Parathyroid adenoma (tissue), 2 donors: Measurements from ENCODE around the gene PRPF38B.

Source experiments
- H2AFZ ChIP-seq: fragments of 300-600 bp; sonication (generic); one replicate; pipeline ENCODE4 v1.7.0; 2017; ENCODE audit warnings: antibody characterized with exemption, mild to moderate bottlenecking
- H3K27ac ChIP-seq: fragments of 300-600 bp; sonication (generic); one replicate; pipeline ENCODE4 v1.7.0; 2017
- H3K27me3 ChIP-seq: fragments of 300-600 bp; sonication (generic); one replicate; pipeline ENCODE4 v1.7.0; 2017; ENCODE audit warnings: low read length; ENCODE audit not compliant: control insufficient read depth, insufficient read depth
- H3K36me3 ChIP-seq: fragments of 300-600 bp; sonication (generic); one replicate; pipeline ENCODE4 v1.7.0; 2017; ENCODE audit warnings: low read length; ENCODE audit not compliant: control insufficient read depth, insufficient read depth
- H3K4me1 ChIP-seq: fragments of 300-600 bp; sonication (generic); one replicate; pipeline ENCODE4 v1.7.0; 2017; ENCODE audit warnings: control low read depth
- H3K4me2 ChIP-seq: fragments of 300-600 bp; sonication (generic); one replicate; pipeline ENCODE4 v1.7.0; 2017; ENCODE audit warnings: low read length
- H3K4me3 ChIP-seq: fragments of 300-600 bp; sonication (generic); one replicate; pipeline ENCODE4 v1.7.0; 2017; ENCODE audit warnings: low read depth, low read length
- H3K79me2 ChIP-seq: fragments of 300-600 bp; sonication (generic); one replicate; pipeline ENCODE4 v1.7.0; 2017; ENCODE audit warnings: control low read depth
- H3K9ac ChIP-seq: fragments of 300-600 bp; sonication (generic); one replicate; pipeline ENCODE4 v1.7.0; 2017; ENCODE audit warnings: mild to moderate bottlenecking
- H3K9me3 ChIP-seq: fragments of 300-600 bp; sonication (generic); one replicate; pipeline ENCODE4 v1.7.0; 2017; ENCODE audit warnings: low read length; ENCODE audit not compliant: control insufficient read depth
- TF ChIP-seq, protein P1 (sequence below): fragments of 300-600 bp; sonication (generic); IDR thresholded peaks from one replicate; pipeline ENCODE4 v1.7.0; 2017; ENCODE audit warnings: antibody characterized with exemption, mild to moderate bottlenecking
- donor health status: primary hyperparathyroidism.

The PRPF38B gene, protein sequence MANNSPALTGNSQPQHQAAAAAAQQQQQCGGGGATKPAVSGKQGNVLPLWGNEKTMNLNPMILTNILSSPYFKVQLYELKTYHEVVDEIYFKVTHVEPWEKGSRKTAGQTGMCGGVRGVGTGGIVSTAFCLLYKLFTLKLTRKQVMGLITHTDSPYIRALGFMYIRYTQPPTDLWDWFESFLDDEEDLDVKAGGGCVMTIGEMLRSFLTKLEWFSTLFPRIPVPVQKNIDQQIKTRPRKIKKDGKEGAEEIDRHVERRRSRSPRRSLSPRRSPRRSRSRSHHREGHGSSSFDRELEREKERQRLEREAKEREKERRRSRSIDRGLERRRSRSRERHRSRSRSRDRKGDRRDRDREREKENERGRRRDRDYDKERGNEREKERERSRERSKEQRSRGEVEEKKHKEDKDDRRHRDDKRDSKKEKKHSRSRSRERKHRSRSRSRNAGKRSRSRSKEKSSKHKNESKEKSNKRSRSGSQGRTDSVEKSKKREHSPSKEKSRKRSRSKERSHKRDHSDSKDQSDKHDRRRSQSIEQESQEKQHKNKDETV

DNA sequence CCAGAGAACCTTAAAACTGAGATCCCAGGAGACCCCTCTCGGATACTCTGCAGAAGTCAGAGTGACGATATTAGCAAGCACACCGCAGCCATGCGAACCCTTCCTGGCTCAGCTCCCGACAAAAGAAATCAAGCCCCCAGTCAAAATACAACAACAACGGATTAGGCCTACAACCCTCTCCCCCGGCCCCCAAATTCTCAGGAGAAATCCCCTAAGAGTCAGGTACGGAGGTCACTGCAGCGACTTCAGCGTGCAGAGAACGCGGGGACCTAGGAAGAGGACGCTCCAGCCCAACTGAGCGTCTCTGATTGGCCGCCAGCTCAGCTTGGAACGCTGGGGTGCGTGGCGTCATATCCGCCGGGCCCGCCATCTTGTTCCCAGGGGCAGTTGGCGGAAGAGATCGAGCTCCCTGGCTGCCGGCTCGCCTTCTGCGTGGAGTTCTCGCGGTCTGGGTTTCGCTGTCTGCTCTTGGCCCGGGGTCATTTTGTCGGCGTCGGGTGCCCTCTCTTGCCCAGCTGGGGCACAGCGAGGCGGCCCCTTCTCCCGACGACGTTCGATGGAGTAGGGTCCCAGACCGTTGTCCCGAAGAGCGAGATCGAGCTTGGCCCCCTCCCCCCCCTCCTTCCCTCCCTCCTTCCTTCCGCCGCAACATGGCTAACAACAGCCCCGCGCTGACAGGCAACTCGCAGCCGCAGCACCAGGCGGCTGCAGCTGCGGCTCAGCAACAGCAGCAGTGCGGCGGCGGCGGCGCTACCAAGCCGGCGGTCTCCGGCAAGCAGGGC lies at the start of gene PRPF38B:
Gene PRPF38B, plus strand, starts transcription at position 369 of the 782 bp plus-strand sequence. Its CDS starts 282 bp downstream, at position 651.
- Histone ChIP-seq H3K27ac (peak within 1 kb of the TSS; percentile 91), H2AFZ (peak within 1 kb of the TSS; percentile 80), H3K79me2 (peaks cover 7% of the 10 kb centered on the region), H3K9me3 (no peaks in the 10 kb centered on the region), H3K4me1 (no peaks in the 10 kb centered on the region), H3K4me3 (peak within 1 kb of the TSS; percentile 97), H3K9ac (peak within 1 kb of the TSS; percentile 74), H3K27me3 (no peaks in the 10 kb centered on the region), H3K36me3 (no peaks in the 10 kb centered on the region), H3K4me2 (peak within 1 kb of the TSS; percentile 85)
- TF ChIP-seq, protein P1, sequence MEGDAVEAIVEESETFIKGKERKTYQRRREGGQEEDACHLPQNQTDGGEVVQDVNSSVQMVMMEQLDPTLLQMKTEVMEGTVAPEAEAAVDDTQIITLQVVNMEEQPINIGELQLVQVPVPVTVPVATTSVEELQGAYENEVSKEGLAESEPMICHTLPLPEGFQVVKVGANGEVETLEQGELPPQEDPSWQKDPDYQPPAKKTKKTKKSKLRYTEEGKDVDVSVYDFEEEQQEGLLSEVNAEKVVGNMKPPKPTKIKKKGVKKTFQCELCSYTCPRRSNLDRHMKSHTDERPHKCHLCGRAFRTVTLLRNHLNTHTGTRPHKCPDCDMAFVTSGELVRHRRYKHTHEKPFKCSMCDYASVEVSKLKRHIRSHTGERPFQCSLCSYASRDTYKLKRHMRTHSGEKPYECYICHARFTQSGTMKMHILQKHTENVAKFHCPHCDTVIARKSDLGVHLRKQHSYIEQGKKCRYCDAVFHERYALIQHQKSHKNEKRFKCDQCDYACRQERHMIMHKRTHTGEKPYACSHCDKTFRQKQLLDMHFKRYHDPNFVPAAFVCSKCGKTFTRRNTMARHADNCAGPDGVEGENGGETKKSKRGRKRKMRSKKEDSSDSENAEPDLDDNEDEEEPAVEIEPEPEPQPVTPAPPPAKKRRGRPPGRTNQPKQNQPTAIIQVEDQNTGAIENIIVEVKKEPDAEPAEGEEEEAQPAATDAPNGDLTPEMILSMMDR, result no peak

DNA sequence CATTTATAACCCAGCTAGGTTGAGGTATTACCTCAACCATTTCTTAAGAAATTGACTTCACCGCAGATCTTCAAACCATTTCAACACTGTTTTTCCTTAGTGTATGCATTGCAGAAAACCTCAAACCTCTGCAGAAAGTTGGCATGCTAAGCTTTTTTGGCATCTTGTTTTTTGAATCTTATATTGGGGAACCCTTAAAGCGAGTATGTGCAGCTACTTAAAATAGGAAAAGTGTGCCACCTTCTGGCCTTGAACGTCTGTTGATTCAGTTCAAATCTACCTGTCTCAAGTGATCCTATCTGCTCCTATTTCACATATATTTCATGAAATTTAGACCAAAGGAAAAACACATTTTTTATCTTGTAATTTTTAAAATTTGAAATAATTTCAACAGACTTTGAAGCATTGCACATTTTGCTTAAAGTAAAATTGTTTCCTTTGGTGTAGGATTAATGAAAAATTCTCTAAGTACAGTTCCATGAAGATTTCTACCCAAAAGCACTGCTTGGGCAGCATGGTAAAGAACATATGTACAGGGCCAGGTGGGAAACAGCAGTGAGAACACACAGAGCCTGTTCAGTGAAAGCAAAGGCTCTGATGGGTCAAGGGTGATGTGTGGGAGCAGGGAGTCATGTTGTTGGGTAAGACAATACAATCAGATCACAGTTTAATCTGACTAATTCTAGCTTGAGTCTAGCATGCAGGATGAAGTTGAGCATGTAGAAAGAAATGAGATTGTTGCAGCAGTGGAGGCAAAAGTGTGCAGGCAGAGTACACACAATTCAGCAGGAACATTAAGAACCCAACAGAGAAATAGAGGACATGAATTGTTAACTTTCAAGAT lies 48.4 kb upstream of the PRPF38B start:
- Histone ChIP-seq H3K27ac (no peak overlapping the region), H3K9ac (no peak overlapping the region)

DNA sequence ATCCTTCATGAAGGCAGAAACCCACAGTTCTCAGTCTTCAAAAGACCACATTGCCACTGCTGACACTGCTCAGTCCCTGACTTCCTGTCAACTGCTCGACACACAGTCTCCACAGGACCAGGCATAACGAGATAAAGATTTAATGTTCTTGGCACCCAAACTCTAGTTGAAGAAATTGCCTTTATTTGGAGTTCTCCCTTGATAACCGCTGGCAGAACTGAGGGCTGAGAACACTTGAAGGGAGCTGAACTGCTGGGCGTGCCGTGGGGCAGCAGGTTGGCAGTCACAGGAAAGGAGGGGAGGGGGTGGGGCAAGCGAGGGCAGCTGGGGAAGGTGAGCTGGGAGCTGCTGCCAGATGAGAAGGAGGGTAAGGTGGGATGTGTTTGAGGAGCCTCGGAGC lies 47.1 kb upstream of the PRPF38B start:
- no peak overlapping the region for H3K4me3 ChIP-seq

More for the DNA sequence above, 48.4 kb upstream of the PRPF38B start:
- Histone ChIP-seq H3K4me3 (no peak overlapping the region), H3K9me3 (no peaks in the 10 kb centered on the region), H3K79me2 (no peaks in the 10 kb centered on the region), H3K4me2 (no peak overlapping the region), H3K4me1 (no peaks in the 10 kb centered on the region), H2AFZ (no peak overlapping the region), H3K27me3 (no peaks in the 10 kb centered on the region), H3K36me3 (no peaks in the 10 kb centered on the region)
- TF ChIP-seq, protein P1, result peak; percentile 43

DNA sequence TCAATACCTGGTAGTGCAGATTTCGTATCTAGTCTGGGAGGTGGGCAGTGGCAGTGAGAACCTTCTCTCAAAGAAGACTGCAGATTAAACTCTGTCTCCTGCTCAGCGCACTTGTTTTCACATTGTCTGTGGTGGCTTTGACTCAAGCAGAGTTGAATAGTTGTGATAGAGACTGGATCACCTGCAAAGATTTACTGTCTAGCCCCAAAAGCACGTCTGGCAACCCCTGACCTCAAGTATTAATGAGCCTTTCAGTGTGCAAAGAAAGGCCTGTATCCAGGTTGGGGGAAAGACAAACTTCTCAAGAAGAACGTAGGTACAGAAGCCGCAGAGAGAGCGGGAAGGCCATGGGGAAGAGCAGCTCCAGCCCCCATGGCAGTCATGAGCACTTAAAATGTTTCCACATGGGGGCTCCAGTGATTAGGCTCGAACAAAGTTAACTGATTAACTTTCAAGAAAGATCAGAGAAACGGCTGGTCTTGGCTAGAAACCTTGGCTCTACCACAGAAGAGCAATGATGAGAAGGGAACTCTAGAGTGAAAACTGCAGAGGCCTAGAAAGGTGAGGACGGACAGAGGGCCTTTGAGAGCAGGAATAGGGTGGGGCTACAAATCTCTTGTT lies 46.4 kb upstream of the PRPF38B start:
- H3K4me3 ChIP-seq, result no peak overlapping the region
- H3K9me3 ChIP-seq, result no peaks in the 10 kb centered on the region
- no peaks in the 10 kb centered on the region for H3K79me2 ChIP-seq
- H3K36me3 ChIP-seq, result no peaks in the 10 kb centered on the region
- TF ChIP-seq, protein P1, result no peak
- H3K27ac ChIP-seq, result no peak overlapping the region
- no peaks in the 10 kb centered on the region for H3K4me1 ChIP-seq
- H3K27me3 ChIP-seq, result no peaks in the 10 kb centered on the region
- no peak overlapping the region for H3K9ac ChIP-seq
- no peak overlapping the region for H2AFZ ChIP-seq
- no peak overlapping the region for H3K4me2 ChIP-seq

More for the DNA sequence above, 47.1 kb upstream of the PRPF38B start:
- Histone ChIP-seq H3K4me2 (no peak overlapping the region), H3K79me2 (no peaks in the 10 kb centered on the region), H3K36me3 (no peaks in the 10 kb centered on the region), H2AFZ (no peak overlapping the region), H3K9ac (no peak overlapping the region), H3K4me1 (no peaks in the 10 kb centered on the region), H3K9me3 (no peaks in the 10 kb centered on the region), H3K27ac (no peak overlapping the region), H3K27me3 (no peaks in the 10 kb centered on the region)
- TF ChIP-seq, protein P1, result no peak
